Measurements from ENCODE around the gene DDX47. TPM values are rescaled to one million over a fixed set of nuclear protein-coding genes. Genes with fewer than 3 reads are reported as not detected.

Gene DDX47
- total RNA-seq = 10 to 100 TPM; 36.1 to 45.0 TPM

GRCh38 chr12:12813120-12814101 is at the start of gene DDX47:
TSS of gene DDX47 (plus strand) at chr12:12813346. CDS start at chr12:12813368, 22 bp downstream.
- TF ChIP-seq CTCF (IDR thresholded peaks at IDR 0.05) = peak; percentile 98
- intact Hi-C loops (cut with DNase I) = no loop called here
- H3K4me1 ChIP-seq = peaks cover 15% of the 10 kb centered on the region
- peak within 1 kb of the TSS; percentile 58 for H3K4me3 ChIP-seq
- H3K36me3 ChIP-seq = no peaks in the 10 kb centered on the region
- no peaks in the 10 kb centered on the region for H3K9me3 ChIP-seq
- H3K27me3 ChIP-seq = no peaks in the 10 kb centered on the region
- H3K9ac ChIP-seq (ENCODE audit: low read depth in 2 of 2, low read length in 2 of 2) = peak within 1 kb of the TSS; percentile 83 to 98
- DNase-seq = peak; percentile 99
- no peak within 1 kb of the TSS for H3K27ac ChIP-seq

DNA sequence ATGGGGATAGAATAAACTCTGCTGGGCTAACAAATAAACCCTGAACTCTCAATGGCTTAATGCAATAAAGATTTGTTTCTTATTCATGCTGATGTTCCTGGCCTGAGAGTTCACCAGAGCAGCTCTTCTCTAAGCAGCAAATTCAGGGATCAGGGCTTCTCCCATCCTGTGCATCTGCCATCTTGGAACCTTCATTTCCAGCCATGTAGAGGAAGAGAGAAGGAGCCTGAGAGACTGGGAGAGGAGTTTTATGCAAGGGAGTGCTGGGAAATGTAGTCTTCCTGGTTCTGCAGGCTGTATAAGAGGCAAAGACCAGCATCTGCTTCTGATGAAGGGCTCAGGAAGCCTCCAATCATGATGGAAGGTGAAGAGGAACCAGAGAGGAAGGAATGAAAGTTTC is 48.3 kb upstream of the DDX47 start:
- no peaks in the 10 kb centered on the region for H3K27me3 ChIP-seq
- no peaks in the 10 kb centered on the region for H3K36me3 ChIP-seq
- H3K4me3 ChIP-seq = no peak overlapping the region
- H3K9me3 ChIP-seq = no peaks in the 10 kb centered on the region
- no peak for TF ChIP-seq CTCF (IDR thresholded peaks at IDR 0.05)
- intact Hi-C loops (cut with DNase I) = no loop called here
- DNase-seq = no peak
- H3K27ac ChIP-seq = no peak overlapping the region
- no peak overlapping the region for H3K9ac ChIP-seq (ENCODE audit: low read depth in 2 of 2, low read length in 2 of 2)
- no peaks in the 10 kb centered on the region for H3K4me1 ChIP-seq

GRCh38 chr12:12770262-12770661 is 42.9 kb upstream of the DDX47 start:
- Histone ChIP-seq H3K9me3 (no peaks in the 10 kb centered on the region), H3K9ac (ENCODE audit: low read depth in 2 of 2, low read length in 2 of 2) (no peak overlapping the region), H3K27ac (no peak overlapping the region), H3K4me1 (no peaks in the 10 kb centered on the region), H3K27me3 (no peaks in the 10 kb centered on the region), H3K4me3 (no peak overlapping the region), H3K36me3 (no peaks in the 10 kb centered on the region)
- no peak for TF ChIP-seq CTCF (IDR thresholded peaks at IDR 0.05)
- no peak for DNase-seq
- intact Hi-C loops (cut with DNase I) = no loop called here

DNA sequence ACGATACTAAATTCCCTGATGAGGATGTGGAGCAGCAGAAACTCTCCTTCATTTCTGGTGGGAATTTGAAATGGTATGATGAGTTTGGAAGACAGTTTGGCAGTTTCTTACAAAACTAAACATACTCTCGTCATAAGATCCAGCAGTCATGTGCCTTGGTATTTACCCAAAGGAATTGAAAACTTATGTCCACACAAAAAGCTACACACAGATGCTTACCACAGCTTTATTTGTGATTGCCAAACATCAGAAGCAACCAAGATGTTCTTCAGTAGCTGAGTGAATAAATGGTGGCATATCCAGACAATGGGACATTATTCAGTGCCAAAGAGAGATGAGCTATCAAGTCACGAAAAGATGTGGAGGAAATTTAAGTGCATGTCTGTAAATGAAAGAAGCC is 38.4 kb upstream of the DDX47 start:
- H3K4me1 ChIP-seq = peaks cover 4% of the 10 kb centered on the region
- no peak for DNase-seq
- H3K4me3 ChIP-seq = no peak overlapping the region
- no peak overlapping the region for H3K9ac ChIP-seq (ENCODE audit: low read depth in 2 of 2, low read length in 2 of 2)
- no peak overlapping the region for H3K27ac ChIP-seq
- H3K9me3 ChIP-seq = no peaks in the 10 kb centered on the region
- no peaks in the 10 kb centered on the region for H3K27me3 ChIP-seq
- no peaks in the 10 kb centered on the region for H3K36me3 ChIP-seq
- no peak for TF ChIP-seq CTCF (IDR thresholded peaks at IDR 0.05)
- intact Hi-C loops (cut with DNase I) = no loop called here

DNA sequence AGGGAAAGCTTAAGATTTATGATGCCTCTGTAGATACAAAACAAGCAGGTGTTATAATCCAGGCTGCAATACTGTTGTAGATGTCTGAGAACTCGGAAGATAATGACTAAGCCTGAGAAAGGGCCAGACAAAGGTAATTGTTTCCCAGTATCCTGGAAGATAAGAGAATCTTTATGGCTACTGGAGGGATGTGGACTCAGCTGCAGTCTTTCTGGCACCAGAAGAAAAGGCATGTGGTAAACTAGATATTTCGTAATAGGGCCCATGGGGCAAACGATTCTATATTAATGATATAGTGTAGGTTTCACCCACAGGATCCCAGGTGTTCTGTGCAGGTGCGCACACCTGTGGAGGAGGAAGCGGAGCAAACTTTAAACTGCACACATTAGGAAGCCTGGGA is 36.9 kb upstream of the DDX47 start:
- no peak for TF ChIP-seq CTCF (IDR thresholded peaks at IDR 0.05)
- Histone ChIP-seq H3K27me3 (no peaks in the 10 kb centered on the region), H3K9me3 (no peaks in the 10 kb centered on the region), H3K9ac (ENCODE audit: low read depth in 2 of 2, low read length in 2 of 2) (peak overlapping the region in 1 of 2 donors; percentile 13), H3K4me1 (peaks cover 6% of the 10 kb centered on the region), H3K36me3 (no peaks in the 10 kb centered on the region), H3K4me3 (no peak overlapping the region), H3K27ac (no peak overlapping the region)
- intact Hi-C loops (cut with DNase I) = no loop called here
- peak; percentile 71 for DNase-seq

Measured in colonic mucosa (tissue), 4 donors.